Left kidney (tissue), 8 donors: ENCODE data around the gene HMCN1. TPM values are rescaled to one million over a fixed set of nuclear protein-coding genes. Genes with fewer than 3 reads are reported as not detected.

Experiments used
- DNase-seq: peaks from one replicate; pipeline ENCODE4 v3.0.0-alpha.2; 2013
- long read RNA-seq, 8 donors: transcript quantifications; one replicate each; lab custom pipeline, GENCODE V29; 2026
- polyA plus RNA-seq: library from polyadenylated mRNA; unstranded; fragments of 120-200 nt; gene quantifications from one replicate; pipeline ENCODE4 v1.2.1, GENCODE V29; 2013; ENCODE audit not compliant: insufficient read length

The HMCN1 gene
- 61.3 TPM for polyA plus RNA-seq
- long read RNA-seq, donor 1, partial matches to known transcripts: 13 of 13 reads
- long read RNA-seq, donor 1, other reads (novel, unspliced or antisense): 0 of 13 reads
- long read RNA-seq, donor 2, partial matches to known transcripts: 5 of 5 reads
- long read RNA-seq, donor 2, other reads (novel, unspliced or antisense): 0 of 5 reads
- long read RNA-seq, donor 3: 0 reads
- long read RNA-seq, donor 4: 0 reads
- long read RNA-seq, donor 5: 0 reads
- long read RNA-seq, donor 6: 0 reads
- long read RNA-seq, donor 7, partial matches to known transcripts: 0 of 1 reads
- long read RNA-seq, donor 7, other reads (novel, unspliced or antisense): 0 of 1 reads
- long read RNA-seq, donor 8: 0 reads

GRCh38 chr1:185733818-185734735, at the start of gene HMCN1:
Gene HMCN1 (plus strand): TSS chr1:185734391. CDS start chr1:185734780, 389 bp downstream.
- DNase-seq: peak; percentile 68

- no peak for DNase-seq
Observed at GRCh38 chr1:185686821-185687778, 47.1 kb upstream of the HMCN1 start.

DNA sequence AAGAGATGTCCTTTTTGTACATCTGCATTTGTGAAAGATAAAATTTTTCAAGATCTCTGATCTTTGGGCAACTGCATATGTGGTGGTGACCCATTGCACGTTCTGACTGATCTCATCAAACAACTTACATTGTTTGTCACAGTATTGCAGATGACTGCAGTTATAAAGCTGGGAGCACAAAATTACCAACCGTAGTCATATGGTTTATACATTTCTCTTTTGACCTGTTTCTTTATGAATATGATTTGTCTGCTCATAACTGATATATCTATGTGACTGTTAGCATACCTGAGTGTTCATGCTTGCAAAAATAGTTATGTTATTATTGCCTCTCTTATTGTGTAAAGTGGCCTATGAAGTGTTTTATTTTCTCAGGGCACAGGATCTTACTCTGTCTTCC, 43.7 kb upstream of the HMCN1 start:
- no peak for DNase-seq

DNA sequence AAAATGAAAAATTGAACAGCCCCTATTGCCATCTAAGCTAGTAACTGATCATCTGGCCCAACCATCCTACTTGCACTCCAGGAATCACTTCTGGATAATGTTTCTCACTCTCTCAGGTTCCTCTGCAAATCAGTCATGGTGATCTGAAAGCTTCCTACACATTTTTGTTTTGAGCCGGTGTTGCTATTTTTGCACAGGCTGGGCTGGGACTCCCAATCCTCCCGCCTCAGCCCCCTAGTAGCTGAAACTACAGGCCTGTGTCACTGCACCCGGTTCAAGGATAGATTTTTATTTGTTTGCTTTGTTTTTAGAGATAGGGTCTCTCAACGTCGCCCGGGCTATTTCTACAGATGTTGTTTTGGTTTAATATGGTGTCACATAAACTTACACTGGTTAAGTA, 40.5 kb upstream of the HMCN1 start:
- DNase-seq: no peak

DNA sequence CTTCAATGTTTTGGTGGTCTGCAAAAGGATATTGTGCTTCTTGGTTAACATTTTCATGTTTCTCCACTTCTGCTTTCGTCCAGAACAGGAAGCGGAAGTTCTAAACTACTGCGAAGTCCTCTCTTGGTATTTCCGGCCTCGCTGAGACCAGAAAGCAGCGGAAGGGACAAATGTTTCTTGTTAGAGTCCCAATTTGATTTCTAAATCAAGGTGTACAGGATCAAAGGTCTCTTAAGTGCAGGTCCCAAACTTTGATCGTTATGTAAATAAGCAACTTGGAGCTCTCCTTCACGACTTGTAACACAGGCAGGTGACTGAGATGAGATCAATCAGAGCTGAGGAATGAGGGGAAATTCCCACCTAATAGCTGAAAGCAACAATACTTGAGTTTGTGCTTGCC, 40.1 kb upstream of the HMCN1 start:
- DNase-seq: peak; percentile 34

GRCh38 chr1:185695299-185695698, 38.9 kb upstream of the HMCN1 start:
- no peak for DNase-seq

- DNase-seq: no peak
Observed at GRCh38 chr1:185696422-185697150, 37.6 kb upstream of the HMCN1 start.

- no peak for DNase-seq
Observed at GRCh38 chr1:185699874-185700273, 34.3 kb upstream of the HMCN1 start.

DNA sequence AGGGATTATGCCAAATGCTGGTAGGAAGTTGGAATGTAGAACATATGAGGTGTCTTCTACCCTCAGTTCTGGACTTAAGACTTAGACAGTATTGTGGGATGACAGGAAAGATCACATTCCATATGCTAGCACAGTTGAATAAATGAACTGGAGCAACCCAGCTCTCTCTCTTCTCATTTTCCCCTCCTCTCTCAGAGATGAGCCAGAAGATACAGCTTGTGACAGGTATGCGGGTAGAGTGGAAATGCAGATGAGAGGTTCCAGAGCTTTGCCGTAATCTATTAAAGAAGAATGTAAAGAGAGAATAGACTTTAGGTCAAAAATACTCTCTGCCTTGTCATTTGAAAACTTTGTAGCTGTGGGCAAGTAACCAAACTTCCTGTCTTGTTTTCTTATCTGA, 32.5 kb upstream of the HMCN1 start:
- no peak for DNase-seq

- no peak for DNase-seq
Observed at GRCh38 chr1:185704181-185704580, 30.0 kb upstream of the HMCN1 start.

DNA sequence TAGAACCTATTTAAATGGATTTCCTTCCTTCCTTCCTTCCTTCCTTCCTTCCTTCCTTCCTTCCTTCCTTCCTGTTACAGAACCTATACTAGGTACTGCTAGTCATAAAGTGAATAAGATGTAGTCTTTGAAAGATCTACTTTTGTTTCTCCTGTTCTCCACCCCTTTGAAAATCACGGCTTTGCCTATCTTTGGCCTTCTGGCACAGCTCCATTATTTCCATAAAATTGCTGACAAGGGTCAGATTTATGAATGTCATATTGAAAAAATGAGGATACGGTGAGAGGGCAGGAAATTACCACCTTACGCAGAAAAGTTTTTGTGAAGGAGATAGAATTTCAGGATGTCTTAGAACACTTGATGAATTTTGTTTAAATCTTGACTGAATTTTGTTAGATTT, 18.1 kb upstream of the HMCN1 start:
- DNase-seq: no peak

DNA sequence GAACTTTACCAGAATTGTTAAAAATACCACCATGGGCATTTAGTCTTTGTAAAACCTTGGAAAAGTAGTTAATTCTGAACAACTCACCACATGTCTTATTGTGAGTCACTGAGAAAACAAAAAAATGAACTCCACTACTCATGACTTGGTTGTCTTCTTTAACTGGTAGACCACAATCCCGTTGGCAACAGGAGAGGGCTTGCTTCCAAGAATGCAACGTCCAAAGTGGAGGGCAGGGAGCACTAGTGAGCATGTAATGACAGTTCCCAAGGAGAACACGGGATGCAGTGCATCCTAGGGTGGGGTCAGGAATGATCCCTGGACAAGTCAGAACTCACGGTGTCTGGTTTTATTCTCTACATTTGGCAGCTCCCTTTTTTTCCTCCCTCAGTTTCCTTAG, 15.2 kb upstream of the HMCN1 start:
- DNase-seq: no peak

- peak; percentile 70 for DNase-seq
Observed at GRCh38 chr1:185720633-185721272, 13.4 kb upstream of the HMCN1 start.

DNA sequence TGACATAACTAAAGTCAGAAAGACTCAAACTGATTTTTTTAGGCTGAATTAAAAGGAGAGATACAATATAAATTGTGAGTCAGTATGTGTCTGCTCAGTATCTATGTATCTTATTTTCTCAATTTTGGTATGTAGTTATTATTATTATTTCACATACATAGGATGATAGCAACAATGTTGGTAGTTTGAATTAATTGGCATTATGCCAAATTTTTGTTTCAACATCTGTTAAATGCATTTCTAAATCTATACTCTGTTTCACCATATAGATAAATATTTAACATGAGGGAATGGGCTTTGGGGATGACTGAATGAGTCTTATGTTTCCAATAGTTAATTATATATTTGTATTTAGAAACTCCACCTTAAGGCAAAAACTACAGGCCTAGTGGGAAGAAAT, 12.6 kb upstream of the HMCN1 start:
- DNase-seq: no peak

- no peak for DNase-seq
Observed at GRCh38 chr1:185722098-185722497, 12.1 kb upstream of the HMCN1 start.

GRCh38 chr1:185727726-185728125, 6.5 kb upstream of the HMCN1 start:
- no peak for DNase-seq

DNA sequence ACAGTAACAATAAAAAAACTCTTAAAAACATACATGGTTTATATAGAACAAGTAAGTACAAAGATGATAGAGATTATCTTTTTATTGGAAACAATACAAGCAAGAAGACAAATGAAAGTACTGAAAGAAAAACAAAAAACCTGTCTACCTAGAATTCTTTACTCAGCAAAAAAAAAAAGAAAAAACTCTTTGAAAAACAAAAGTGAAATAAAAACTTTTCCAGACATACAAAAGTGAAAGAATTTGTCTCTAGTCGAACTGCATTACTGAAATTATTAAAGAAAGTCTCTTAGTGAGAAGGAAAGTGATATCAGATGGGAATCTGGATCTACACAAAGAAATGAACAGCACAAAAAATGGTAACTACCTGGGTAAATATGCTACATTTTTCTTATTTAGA, 2.7 kb upstream of the HMCN1 start:
- no peak for DNase-seq

GRCh38 chr1:185732951-185733350, 1.2 kb upstream of the HMCN1 start:
- DNase-seq: peak; percentile 78

- DNase-seq: peak; percentile 27
Observed at GRCh38 chr1:185734929-185735700, 924 bp downstream of the HMCN1 start.

DNA sequence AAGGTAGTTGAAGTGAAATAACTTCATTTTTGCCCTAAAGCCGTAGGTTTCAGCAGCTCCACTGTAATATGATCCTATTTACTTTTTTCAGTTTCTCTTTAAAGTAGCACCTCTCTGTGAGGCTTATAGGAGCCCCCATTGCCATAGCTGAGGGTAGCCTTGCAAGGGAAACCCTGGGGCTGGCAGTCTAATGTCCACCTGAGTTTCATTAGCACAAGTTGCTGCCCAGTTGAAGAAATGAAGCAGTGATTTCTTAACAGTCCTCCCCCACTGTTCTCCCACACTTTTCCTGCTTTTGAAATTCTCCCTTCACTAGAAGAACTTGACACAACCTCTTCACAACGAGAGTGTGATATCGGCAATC, 1.5 kb downstream of the HMCN1 start:
- DNase-seq: peak; percentile 29
